SU-DHL-6 (cell line): ENCODE data around the gene BCAS3.

Experiments
- CTCF ChIP-seq: fragments of 200-600 bp; sonication (generic); IDR thresholded peaks from one replicate; pipeline ENCODE4 v1.5.1; 2017; ENCODE audit warnings: antibody characterized with exemption, mild to moderate bottlenecking, low read length, moderate library complexity; ENCODE audit not compliant: insufficient read depth, poor library complexity, severe bottlenecking
- EZH2phosphoT487 ChIP-seq: fragments of 200-600 bp; sonication (generic), shearing (Covaris generic); conservative IDR thresholded peaks from 2 replicates; pipeline ENCODE4 v1.6.1; 2018; ENCODE audit warnings: mild to moderate bottlenecking, antibody characterized with exemption, low read length, moderate library complexity, mixed read lengths

- TF ChIP-seq CTCF (no peak), EZH2phosphoT487 (no peak)
These were observed 66.8 kb downstream of the BCAS3 start for GRCh38 chr17:60744355-60744966.
